CD8-positive, alpha-beta memory T cell (primary cell): ENCODE data around the gene PLD4. TPM values are rescaled to one million over a fixed set of nuclear protein-coding genes. Genes with fewer than 3 reads are reported as not detected.
A peak's percentile ranks its signal among the peaks of the same experiment; 100 is the strongest.
"Not testable (repeated sequence)": the region's sequence is repeated elsewhere in the genome, so short reads cannot be mapped to it uniquely, and the experiment has no call there.

Experiments used
- CTCF ChIA-PET: fragments of 350-600 bp; sonication (Branson Sonifier 250); formaldehyde crosslinking; loops from one replicate; lab custom pipeline; 2021; ENCODE audit warnings: antibody characterized with exemption; lab: Charles Lee
- POLR2A ChIA-PET: fragments of 350-600 bp; sonication (Branson Sonifier 250); formaldehyde crosslinking; loops from one replicate; lab custom pipeline; 2021; ENCODE audit warnings: antibody characterized with exemption; lab: Charles Lee
- DNase-seq, 5 donors: peaks; one replicate each; pipeline versions ENCODE4 v3.0.0 to v3.0.0-alpha.2; 2020 to 2022; ENCODE audit warnings: mixed read lengths in 1 of 5
- H3K27ac ChIP-seq: one replicate; pipeline ENCODE4 v1.7.0; 2013; ENCODE audit warnings: low read depth, mild to moderate bottlenecking, low read length, moderate library complexity
- H3K27me3 ChIP-seq: 2 replicates; pipeline ENCODE4 v1.7.0; 2013; ENCODE audit warnings: low read length, mild to moderate bottlenecking; ENCODE audit not compliant: insufficient read depth, poor library complexity, severe bottlenecking
- H3K36me3 ChIP-seq: 2 replicates; pipeline ENCODE4 v1.7.0; 2013; ENCODE audit warnings: mild to moderate bottlenecking, low read length, moderate library complexity; ENCODE audit not compliant: insufficient read depth
- H3K4me1 ChIP-seq: 2 replicates; pipeline ENCODE4 v1.7.0; 2013; ENCODE audit warnings: mild to moderate bottlenecking, low read length, moderate library complexity; ENCODE audit not compliant: insufficient read depth
- H3K4me3 ChIP-seq: 2 replicates; pipeline ENCODE4 v1.7.0; 2013; ENCODE audit warnings: mild to moderate bottlenecking, low read length
- H3K9me3 ChIP-seq: 2 replicates; pipeline ENCODE4 v1.7.0; 2013; ENCODE audit warnings: mild to moderate bottlenecking, low read length
- H3K27ac Mint-ChIP-seq, 8 donors: one replicate each; pipeline ENCODE4 v1.8.0; 2020 to 2021; ENCODE audit warnings: mixed read lengths in 8 of 8, mild to moderate bottlenecking in 6 of 8, inconsistent platforms in 3 of 8, moderate library complexity in 3 of 8
- H3K27me3 Mint-ChIP-seq, 2 donors: one replicate each; pipeline ENCODE4 v1.8.0; 2020 to 2021; ENCODE audit warnings: mixed read lengths in 2 of 2, mild to moderate bottlenecking in 1 of 2, moderate library complexity in 1 of 2
- H3K36me3 Mint-ChIP-seq, 3 donors: one replicate each; pipeline ENCODE4 v1.8.0; 2020 to 2021; ENCODE audit warnings: mixed read lengths in 3 of 3, inconsistent platforms in 1 of 3, mild to moderate bottlenecking in 1 of 3
- H3K4me1 Mint-ChIP-seq, 3 donors: one replicate each; pipeline ENCODE4 v1.8.0; 2020 to 2021; ENCODE audit warnings: mixed read lengths in 3 of 3, inconsistent platforms in 1 of 3, mild to moderate bottlenecking in 1 of 3
- H3K4me3 Mint-ChIP-seq, 7 donors: one replicate each; pipeline ENCODE4 v1.8.0; 2020 to 2021; ENCODE audit warnings: mixed read lengths in 7 of 7, mild to moderate bottlenecking in 6 of 7, moderate library complexity in 4 of 7, inconsistent platforms in 2 of 7
- H3K9me3 Mint-ChIP-seq, 5 donors: one replicate each; pipeline ENCODE4 v1.8.0; 2020 to 2022; ENCODE audit warnings: mixed read lengths in 5 of 5, mild to moderate bottlenecking in 3 of 5, moderate library complexity in 2 of 5, inconsistent platforms in 1 of 5
- polyA plus RNA-seq: library from polyadenylated mRNA; unstranded; fragments of 300-500 nt; fragmentation: Illumina TruSeq; gene quantifications from one replicate; pipeline ENCODE4 v1.2.3, GENCODE V29; 2021
- total RNA-seq, 2 experiments: library from RNA; stranded (reverse); gene quantifications; one replicate each; pipeline ENCODE4 v1.2.3, GENCODE V29; 2021

The PLD4 gene
- total and polyA plus RNA-seq, 3 experiments from 2014 or later, result 0.04 TPM; not detected in 2

GRCh38 chr14:104919152-104919992 lies 5.3 kb upstream of the PLD4 start:
- H3K4me1 ChIP-seq, DNase-seq, H3K9me3 ChIP-seq, CTCF ChIA-PET, H3K4me1 Mint-ChIP-seq, H3K36me3 Mint-ChIP-seq, H3K4me3 ChIP-seq, H3K36me3 ChIP-seq, H3K4me3 Mint-ChIP-seq, H3K27me3 ChIP-seq, H3K9me3 Mint-ChIP-seq, H3K27ac ChIP-seq, POLR2A ChIA-PET: not testable (repeated sequence)
- peaks cover 1 to 15% of the 10 kb centered on the region in 2 donors for H3K27me3 Mint-ChIP-seq
- H3K27ac Mint-ChIP-seq, result peak overlapping the region in 1 of 8 donors; percentile 16

- Histone ChIP-seq H3K4me1 (no peaks in the 10 kb centered on the region), H3K4me3 (no peak overlapping the region), H3K9me3 (no peaks in the 10 kb centered on the region), H3K27ac (no peak overlapping the region), H3K27me3 (no peaks in the 10 kb centered on the region), H3K36me3 (no peaks in the 10 kb centered on the region)
- no peaks in the 10 kb centered on the region for H3K4me1 Mint-ChIP-seq
- H3K36me3 Mint-ChIP-seq, result no peaks in the 10 kb centered on the region
- DNase-seq, result no peak
- H3K9me3 Mint-ChIP-seq, result no peaks in the 10 kb centered on the region
- ChIA-PET POLR2A (no interaction called here), CTCF (no interaction called here)
- H3K27ac Mint-ChIP-seq, result no peak overlapping the region
- H3K27me3 Mint-ChIP-seq, result peaks cover 1 to 9% of the 10 kb centered on the region in 2 donors
- no peak overlapping the region for H3K4me3 Mint-ChIP-seq
Measured at GRCh38 chr14:104919993-104920315, 4.7 kb upstream of the PLD4 start.

GRCh38 chr14:104923640-104924420 lies 849 bp upstream of the PLD4 start:
- H3K4me1 Mint-ChIP-seq, result no peaks in the 10 kb centered on the region
- ChIA-PET POLR2A (no interaction called here), CTCF (interaction anchor here (0.7 kb wide), 1 partner anchor 27 kb away, joined by 3 read pairs; no protein-coding TSS in a partner anchor)
- no peak for DNase-seq
- H3K9me3 Mint-ChIP-seq, result no peaks in the 10 kb centered on the region
- Histone ChIP-seq H3K27ac (no peak overlapping the region), H3K4me3 (no peak overlapping the region), H3K9me3 (no peaks in the 10 kb centered on the region), H3K27me3 (no peaks in the 10 kb centered on the region), H3K36me3 (no peaks in the 10 kb centered on the region), H3K4me1 (no peaks in the 10 kb centered on the region)
- peaks cover 4 to 7% of the 10 kb centered on the region in 2 donors for H3K27me3 Mint-ChIP-seq
- no peaks in the 10 kb centered on the region for H3K36me3 Mint-ChIP-seq
- no peak overlapping the region for H3K4me3 Mint-ChIP-seq
- H3K27ac Mint-ChIP-seq, result no peak overlapping the region

- no peak overlapping the region for H3K4me3 Mint-ChIP-seq
- H3K9me3 Mint-ChIP-seq, result no peaks in the 10 kb centered on the region
- no peak for DNase-seq
- Histone ChIP-seq H3K36me3 (no peaks in the 10 kb centered on the region), H3K9me3 (no peaks in the 10 kb centered on the region), H3K4me3 (no peak overlapping the region), H3K4me1 (no peaks in the 10 kb centered on the region), H3K27ac (no peak overlapping the region), H3K27me3 (no peaks in the 10 kb centered on the region)
- no peak overlapping the region for H3K27ac Mint-ChIP-seq
- no peaks in the 10 kb centered on the region for H3K36me3 Mint-ChIP-seq
- CTCF ChIA-PET, result no interaction called here
- peaks cover 4 to 10% of the 10 kb centered on the region in 2 donors for H3K27me3 Mint-ChIP-seq
- POLR2A ChIA-PET, result no interaction called here
- H3K4me1 Mint-ChIP-seq, result no peaks in the 10 kb centered on the region
Measured at GRCh38 chr14:104925214-104925854, 655 bp downstream of the PLD4 start.

- H3K36me3 Mint-ChIP-seq, result no peaks in the 10 kb centered on the region
- no peak overlapping the region for H3K4me3 ChIP-seq
- H3K36me3 ChIP-seq, result no peaks in the 10 kb centered on the region
- ChIA-PET CTCF (no interaction called here), POLR2A (no interaction called here)
- H3K4me1 Mint-ChIP-seq, result no peaks in the 10 kb centered on the region
- no peak overlapping the region for H3K4me3 Mint-ChIP-seq
- no peak for DNase-seq
- H3K9me3 Mint-ChIP-seq, result no peaks in the 10 kb centered on the region
- peaks cover 4 to 9% of the 10 kb centered on the region in 2 donors for H3K27me3 Mint-ChIP-seq
- no peaks in the 10 kb centered on the region for H3K27me3 ChIP-seq
- no peak overlapping the region for H3K27ac ChIP-seq
- no peaks in the 10 kb centered on the region for H3K4me1 ChIP-seq
- H3K27ac Mint-ChIP-seq, result no peak overlapping the region
- no peaks in the 10 kb centered on the region for H3K9me3 ChIP-seq
Measured at GRCh38 chr14:104925855-104926609, 1.4 kb downstream of the PLD4 start.

GRCh38 chr14:104926619-104927431 lies 2.1 kb downstream of the PLD4 start:
- Mint-ChIP-seq H3K27me3 (peaks cover 3 to 4% of the 10 kb centered on the region in 2 donors), H3K27ac (no peak overlapping the region), H3K4me3 (no peak overlapping the region), H3K4me1 (no peaks in the 10 kb centered on the region), H3K36me3 (no peaks in the 10 kb centered on the region), H3K9me3 (no peaks in the 10 kb centered on the region)
- Histone ChIP-seq H3K27me3 (no peaks in the 10 kb centered on the region), H3K4me1 (no peaks in the 10 kb centered on the region), H3K27ac (no peak overlapping the region), H3K4me3 (no peak overlapping the region), H3K36me3 (no peaks in the 10 kb centered on the region), H3K9me3 (no peaks in the 10 kb centered on the region)
- DNase-seq, result no peak
- CTCF ChIA-PET, result no interaction called here
- POLR2A ChIA-PET, result no interaction called here

- no peak overlapping the region for H3K27ac Mint-ChIP-seq
- Histone ChIP-seq H3K4me3 (no peak overlapping the region), H3K36me3 (no peaks in the 10 kb centered on the region), H3K27ac (no peak overlapping the region), H3K4me1 (no peaks in the 10 kb centered on the region), H3K27me3 (no peaks in the 10 kb centered on the region), H3K9me3 (no peaks in the 10 kb centered on the region)
- DNase-seq, result no peak
- H3K4me1 Mint-ChIP-seq, result no peaks in the 10 kb centered on the region
- ChIA-PET CTCF (no interaction called here), POLR2A (no interaction called here)
- peaks cover 3 to 4% of the 10 kb centered on the region in 2 donors for H3K27me3 Mint-ChIP-seq
- no peaks in the 10 kb centered on the region for H3K36me3 Mint-ChIP-seq
- H3K9me3 Mint-ChIP-seq, result no peaks in the 10 kb centered on the region
- no peak overlapping the region for H3K4me3 Mint-ChIP-seq
Measured at GRCh38 chr14:104927432-104927816, 2.7 kb downstream of the PLD4 start.
